OCI-LY7 (cell line): ENCODE data around the gene ZW10.

Source experiments
- CTCF ChIP-seq: fragments of 200-600 bp; sonication (generic); conservative IDR thresholded peaks from 2 replicates; pipeline ENCODE4 v1.5.1; 2014; ENCODE audit warnings: mild to moderate bottlenecking, antibody characterized with exemption, low read length, moderate library complexity, mixed read lengths
- EZH2phosphoT487 ChIP-seq: fragments of 200-600 bp; sonication (generic); IDR thresholded peaks from 2 replicates; pipeline ENCODE4 v1.6.1; 2018; ENCODE audit warnings: low read depth, borderline replicate concordance, mild to moderate bottlenecking, mixed run types, antibody characterized with exemption, low read length, moderate library complexity, mixed read lengths

GRCh38 chr11:113697111-113697510 lies 76.4 kb downstream of the ZW10 start:
- TF ChIP-seq CTCF (no peak), EZH2phosphoT487 (no peak)
